H9 (cell line): Measurements from ENCODE around the gene CYBRD1. TPM values are rescaled to one million over a fixed set of nuclear protein-coding genes. Genes with fewer than 3 reads are reported as not detected.

Experiments used
- DNase-seq: peaks from one replicate; pipeline ENCODE4 v3.0.0-alpha.2; 2017
- H2AFZ ChIP-seq: one replicate; pipeline ENCODE4 v1.6.1; 2013; ENCODE audit warnings: mild to moderate bottlenecking, low read length, control low read depth, moderate library complexity
- H2AK5ac ChIP-seq: 2 replicates; pipeline ENCODE4 v1.6.1; 2013; ENCODE audit warnings: low read length, control low read depth, mixed read lengths; ENCODE audit not compliant: insufficient read length
- H2BK120ac ChIP-seq: one replicate; pipeline ENCODE4 v1.6.1; 2013; ENCODE audit warnings: low read depth, mild to moderate bottlenecking, low read length, control low read depth, inconsistent platforms; ENCODE audit not compliant: poor library complexity, severe bottlenecking
- H2BK12ac ChIP-seq: 2 replicates; pipeline ENCODE4 v1.6.1; 2013; ENCODE audit warnings: low read length, control low read depth, mixed read lengths, low read depth; ENCODE audit not compliant: insufficient read length
- H2BK15ac ChIP-seq: 2 replicates; pipeline ENCODE4 v1.6.1; 2013; ENCODE audit warnings: low read depth, low read length, control low read depth
- H2BK20ac ChIP-seq: one replicate; pipeline ENCODE4 v1.6.1; 2013; ENCODE audit warnings: low read depth, mild to moderate bottlenecking, low read length, control low read depth, inconsistent platforms; ENCODE audit not compliant: poor library complexity, severe bottlenecking
- H2BK5ac ChIP-seq: 2 replicates; pipeline ENCODE4 v1.6.1; 2013; ENCODE audit warnings: low read length, control low read depth, mixed read lengths; ENCODE audit not compliant: insufficient read length
- H3K14ac ChIP-seq: 2 replicates; pipeline ENCODE4 v1.6.1; 2013; ENCODE audit warnings: low read length, control low read depth; ENCODE audit not compliant: insufficient read depth
- H3K18ac ChIP-seq: 2 replicates; pipeline ENCODE4 v1.6.1; 2013; ENCODE audit warnings: low read depth, mild to moderate bottlenecking, mixed read lengths, low read length, control low read depth; ENCODE audit not compliant: insufficient read length
- H3K23ac ChIP-seq: 2 replicates; pipeline ENCODE4 v1.6.1; 2013; ENCODE audit warnings: low read length, control low read depth, mixed read lengths, low read depth; ENCODE audit not compliant: insufficient read length
- H3K23me2 ChIP-seq: 2 replicates; pipeline ENCODE4 v1.6.1; 2013; ENCODE audit warnings: low read depth, mild to moderate bottlenecking, mixed read lengths, low read length, control low read depth; ENCODE audit not compliant: insufficient read length, poor library complexity, severe bottlenecking
- H3K27ac ChIP-seq: 2 replicates; pipeline ENCODE4 v1.5.1; 2013; ENCODE audit warnings: low read length, control low read depth, mixed read lengths, low read depth; ENCODE audit not compliant: insufficient read length
- H3K27me3 ChIP-seq: 2 replicates; pipeline ENCODE4 v1.6.1; 2013; ENCODE audit warnings: low read length, control low read depth, inconsistent platforms; ENCODE audit not compliant: insufficient read depth
- H3K4ac ChIP-seq: 2 replicates; pipeline ENCODE4 v1.6.1; 2013; ENCODE audit warnings: low read depth, mild to moderate bottlenecking, control low read depth, inconsistent platforms, low read length, moderate library complexity
- H3K4me1 ChIP-seq: 2 replicates; pipeline ENCODE4 v1.6.1; 2013; ENCODE audit warnings: low read length, control low read depth, inconsistent platforms; ENCODE audit not compliant: insufficient read depth
- H3K4me2 ChIP-seq: 2 replicates; pipeline ENCODE4 v1.6.1; 2013; ENCODE audit warnings: low read length, control low read depth, mixed read lengths; ENCODE audit not compliant: insufficient read length, insufficient read depth
- H3K56ac ChIP-seq: 2 replicates; pipeline ENCODE4 v1.6.1; 2013; ENCODE audit warnings: low read depth, mild to moderate bottlenecking, mixed read lengths, low read length, control low read depth; ENCODE audit not compliant: insufficient read length
- H3K79me1 ChIP-seq: 2 replicates; pipeline ENCODE4 v1.6.1; 2013; ENCODE audit warnings: low read depth, mild to moderate bottlenecking, moderate library complexity, low read length, control low read depth, inconsistent platforms; ENCODE audit not compliant: insufficient read depth, poor library complexity, severe bottlenecking
- H3K79me2 ChIP-seq: 2 replicates; pipeline ENCODE4 v1.6.1; 2013; ENCODE audit warnings: low read length, control low read depth, inconsistent platforms; ENCODE audit not compliant: insufficient read depth
- H3K9ac ChIP-seq: 2 replicates; pipeline ENCODE4 v1.6.1; 2013; ENCODE audit warnings: low read length, control low read depth, mixed read lengths; ENCODE audit not compliant: insufficient read length; ENCODE audit errors: extremely low read depth
- H3K9me3 ChIP-seq: one replicate; pipeline ENCODE4 v1.6.1; 2013; ENCODE audit warnings: low read depth, low read length, inconsistent platforms; ENCODE audit not compliant: control insufficient read depth
- H3T11ph ChIP-seq: one replicate; pipeline ENCODE4 v1.6.1; 2013; ENCODE audit warnings: mild to moderate bottlenecking, low read length, control low read depth, inconsistent platforms
- H4K20me1 ChIP-seq: one replicate; pipeline ENCODE4 v1.6.1; 2013; ENCODE audit not compliant: control insufficient read depth, insufficient read length, insufficient read depth
- H4K5ac ChIP-seq: 2 replicates; pipeline ENCODE4 v1.6.1; 2013; ENCODE audit warnings: low read depth, mild to moderate bottlenecking, mixed read lengths, low read length, control low read depth; ENCODE audit not compliant: insufficient read length
- H4K8ac ChIP-seq: replicated peaks from 2 replicates; pipeline ENCODE4 v1.6.1; 2013; ENCODE audit warnings: low read length, control low read depth, mixed read lengths, low read depth; ENCODE audit not compliant: insufficient read length
- H4K91ac ChIP-seq: 2 replicates; pipeline ENCODE4 v1.6.1; 2013; ENCODE audit warnings: low read depth, mild to moderate bottlenecking, moderate library complexity, mixed read lengths, low read length, control low read depth; ENCODE audit not compliant: insufficient read length
- H3K27ac Mint-ChIP-seq, 3 experiments: 2 replicates in 2 of 3; 3 replicates in 1 of 3; pipeline ENCODE4 v1.8.0; 2020 to 2021; ENCODE audit warnings: mixed read lengths in 3 of 3, mild to moderate bottlenecking in 1 of 3, moderate library complexity in 1 of 3
- H3K27me3 Mint-ChIP-seq: 2 replicates; pipeline ENCODE4 v1.8.0; 2021; ENCODE audit warnings: low read depth, mild to moderate bottlenecking, moderate library complexity, mixed read lengths
- H3K36me3 Mint-ChIP-seq, 3 experiments: 2 replicates in 2 of 3; 3 replicates in 1 of 3; pipeline ENCODE4 v1.8.0; 2020 to 2021; ENCODE audit warnings: low read depth in 3 of 3, mixed read lengths in 3 of 3; ENCODE audit not compliant: insufficient read depth in 1 of 3
- H3K4me1 Mint-ChIP-seq, 2 experiments: 2 replicates each; pipeline ENCODE4 v1.8.0; 2020; ENCODE audit warnings: mixed read lengths in 2 of 2
- H3K4me3 Mint-ChIP-seq, 2 experiments: 2 replicates in 1 of 2; 3 replicates in 1 of 2; pipeline ENCODE4 v1.8.0; 2020 to 2021; ENCODE audit warnings: mild to moderate bottlenecking in 2 of 2, mixed read lengths in 2 of 2, moderate library complexity in 1 of 2
- H3K9me3 Mint-ChIP-seq, 2 experiments: 2 replicates in 1 of 2; 3 replicates in 1 of 2; pipeline ENCODE4 v1.8.0; 2020; ENCODE audit warnings: mild to moderate bottlenecking in 2 of 2, mixed read lengths in 2 of 2, moderate library complexity in 1 of 2
- CTCF ChIP-seq: fragments of 200-600 bp; sonication (generic); conservative IDR thresholded peaks from 3 replicates; pipeline ENCODE4 v1.8.0; 2021; ENCODE audit warnings: antibody characterized with exemption, mild to moderate bottlenecking
- WGBS: extraction: QIAGEN DNeasy Blood & Tissue Kit; methylation state at CpG from one replicate; pipeline ENCODE4 v1.1.7; 2013; ENCODE audit warnings: missing lambda C conversion rate, low lambda C conversion rate, mixed read lengths; ENCODE audit not compliant: insufficient read length; ENCODE audit errors: extremely low coverage; 5-methylcytosine and 5-hydroxymethylcytosine counted together
- total RNA-seq: library from RNA; stranded (reverse); gene quantifications from 2 replicates; pipeline ENCODE4 v1.2.1, GENCODE V29; 2021

The CYBRD1 gene
- total RNA-seq, 1 experiment from 2014 or later, result 3.6 TPM

GRCh38 chr2:171522788-171523087, 464 bp downstream of the CYBRD1 start:
- H3K4me1 Mint-ChIP-seq, result peaks cover 22 to 32% of the 10 kb centered on the region in 2 experiments
- H2BK120ac ChIP-seq, result no peak overlapping the region
- no peak overlapping the region; the same call in 1 of the 2 replicates for H2BK15ac ChIP-seq
- H4K5ac ChIP-seq, result no peak overlapping the region
- H2BK5ac ChIP-seq, result no peak overlapping the region
- H2AK5ac ChIP-seq, result no peak overlapping the region
- H3K9me3 ChIP-seq, result no peaks in the 10 kb centered on the region
- peaks cover 29% of the 10 kb centered on the region for H3K27me3 Mint-ChIP-seq
- no peak overlapping the region for H3K56ac ChIP-seq
- H3K23ac ChIP-seq, result no peak overlapping the region
- H3K4me3 Mint-ChIP-seq, result peak overlapping the region; percentile 89 to 97
- H3T11ph ChIP-seq, result no peak overlapping the region
- H4K20me1 ChIP-seq, result no peaks in the 10 kb centered on the region
- peak; percentile 56 for DNase-seq
- H3K79me1 ChIP-seq, result no peaks in the 10 kb centered on the region
- no peaks in the 10 kb centered on the region for H3K79me2 ChIP-seq
- peaks cover 11% of the 10 kb centered on the region for H3K23me2 ChIP-seq
- WGBS, result no CpG with 5 or more reads among the region's 29 CpGs
- peak overlapping the region; percentile 90 for H3K4me2 ChIP-seq
- no peaks in the 10 kb centered on the region for H3K27me3 ChIP-seq
- peak overlapping the region; percentile 69 for H3K18ac ChIP-seq
- H3K27ac ChIP-seq, result no peak overlapping the region
- peaks cover 0 to 2% of the 10 kb centered on the region in 2 experiments; a peak in 1 of 5 replicates for H3K9me3 Mint-ChIP-seq
- no peak overlapping the region for H4K8ac ChIP-seq
- H3K14ac ChIP-seq, result peak overlapping the region; percentile 82
- peak overlapping the region; percentile 66 for H3K9ac ChIP-seq
- TF ChIP-seq CTCF, result no peak
- H4K91ac ChIP-seq, result no peak overlapping the region
- no peak overlapping the region for H3K4ac ChIP-seq
- H3K36me3 Mint-ChIP-seq, result no peaks in the 10 kb centered on the region; a peak in 1 of 7 replicates
- no peaks in the 10 kb centered on the region for H3K4me1 ChIP-seq
- H2BK12ac ChIP-seq, result no peak overlapping the region
- H3K27ac Mint-ChIP-seq, result peak overlapping the region in 1 of 3 experiments; percentile 88; a peak in 1 of 7 replicates
- no peak overlapping the region for H2AFZ ChIP-seq
- H2BK20ac ChIP-seq, result no peak overlapping the region
